ENCODE data around the gene TICAM2. TPM values are rescaled to one million over a fixed set of nuclear protein-coding genes. Genes with fewer than 3 reads are reported as not detected.
A peak's percentile ranks its signal among the peaks of the same experiment; 100 is the strongest.
"Not testable (repeated sequence)": the region's sequence is repeated elsewhere in the genome, so short reads cannot be mapped to it uniquely, and the experiment has no call there.

The TICAM2 gene, protein sequence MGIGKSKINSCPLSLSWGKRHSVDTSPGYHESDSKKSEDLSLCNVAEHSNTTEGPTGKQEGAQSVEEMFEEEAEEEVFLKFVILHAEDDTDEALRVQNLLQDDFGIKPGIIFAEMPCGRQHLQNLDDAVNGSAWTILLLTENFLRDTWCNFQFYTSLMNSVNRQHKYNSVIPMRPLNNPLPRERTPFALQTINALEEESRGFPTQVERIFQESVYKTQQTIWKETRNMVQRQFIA
- 4.2 TPM for polyA plus RNA-seq (2012; ENCODE audit: low read depth, missing spikeins)

DNA sequence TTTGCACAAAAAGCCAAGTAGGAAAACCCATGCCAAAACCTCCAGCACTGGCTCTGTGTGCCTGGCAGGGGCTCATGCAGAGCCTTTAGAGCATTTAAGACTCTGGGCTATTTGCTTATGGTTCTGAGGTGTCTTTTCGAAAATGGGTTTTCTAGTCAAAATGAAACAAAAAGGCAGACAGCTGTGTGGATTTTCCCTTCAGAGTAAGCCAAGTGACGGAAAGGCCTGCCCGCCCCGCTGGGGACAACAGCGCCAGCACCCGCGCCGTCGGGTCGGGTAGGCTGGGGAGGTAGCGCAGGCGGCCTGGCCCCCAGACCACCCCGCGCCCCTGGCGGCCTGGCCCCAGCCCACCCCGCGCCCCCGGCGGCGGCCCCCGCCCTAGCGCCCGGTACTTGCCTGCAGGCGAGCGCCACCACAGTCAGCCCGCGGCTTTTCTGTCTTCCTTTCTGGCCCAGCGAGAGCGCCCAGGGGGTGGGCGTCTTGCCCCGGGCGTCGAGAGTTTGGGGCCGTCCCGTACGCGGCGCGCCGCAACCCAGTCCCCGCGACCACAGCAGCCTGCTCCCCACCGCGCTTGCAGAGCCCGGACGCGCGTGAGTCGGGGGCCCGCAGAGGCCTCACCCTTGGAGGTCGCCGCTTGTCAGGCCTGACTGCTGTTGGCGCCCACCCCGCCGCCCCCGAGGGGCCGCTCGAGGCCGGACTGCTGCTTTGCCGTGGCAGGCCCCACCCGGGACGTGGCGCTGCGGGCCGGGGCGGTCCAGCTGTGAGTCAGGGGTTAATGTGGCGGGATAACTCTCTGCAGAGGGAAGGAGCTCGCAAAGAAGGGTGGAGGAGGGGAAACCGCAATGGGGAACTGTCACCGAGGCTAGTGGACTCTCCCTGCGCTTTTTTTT, at the start of gene TICAM2:
Gene TICAM2 (minus strand): TSS at position 779 of the 890 bp plus-strand sequence. CDS start 21,223 bp downstream, outside the sequence.
- FAIRE-seq (peak; percentile 88), DNase-seq (ENCODE audit: insufficient read length, low spot score) (peak; percentile 43)
- peak; percentile 61; the same call in 1 of the 2 replicates for TF ChIP-seq POLR2A (IDR thresholded peaks at IDR 0.05; ENCODE audit: low read depth, low read length)
- peak; percentile 70 for TF ChIP-seq SPI1 (IDR thresholded peaks at IDR 0.05; ENCODE audit: low read depth, low read length)
- peak; percentile 75; the same call in 1 of the 2 replicates for TF ChIP-seq POU2F2 (IDR thresholded peaks at IDR 0.05; ENCODE audit: low read depth, low read length)
- no peak for TF ChIP-seq PAX5 (IDR thresholded peaks at IDR 0.05; ENCODE audit: insufficient read depth, low read length, severe bottlenecking)
- TF ChIP-seq POLR2AphosphoS5 (IDR thresholded peaks at IDR 0.05; ENCODE audit: low read depth, low read length) = peak; percentile 38; the same call in 1 of the 2 replicates
- TF ChIP-seq TAF1 (IDR thresholded peaks at IDR 0.05; ENCODE audit: low read depth, low read length) = peak; percentile 29; the same call in 1 of the 2 replicates

DNA sequence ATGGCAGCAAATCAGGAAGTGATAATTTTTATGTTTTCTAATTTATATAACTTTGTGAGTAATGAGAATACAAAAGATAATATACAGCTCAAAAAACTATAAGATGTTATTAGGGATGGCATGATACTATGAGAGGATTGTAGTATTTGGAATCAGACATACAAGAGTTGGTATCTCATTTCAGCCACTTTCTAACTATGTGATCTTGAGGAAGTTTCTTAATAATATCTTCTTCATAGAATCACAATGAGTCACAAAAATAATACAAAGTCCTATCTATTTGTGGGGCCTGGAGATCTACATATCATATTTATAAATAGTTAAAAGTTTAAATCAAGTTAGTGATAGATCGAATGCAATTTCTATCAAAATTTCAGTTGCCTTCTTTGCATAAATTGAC, 47.3 kb upstream of the TICAM2 start:
- FAIRE-seq (no peak), DNase-seq (ENCODE audit: insufficient read length, low spot score) (no peak)
- no peak for TF ChIP-seq PAX5 (IDR thresholded peaks at IDR 0.05; ENCODE audit: insufficient read depth, low read length, severe bottlenecking)
- no peak for TF ChIP-seq POLR2AphosphoS5 (IDR thresholded peaks at IDR 0.05; ENCODE audit: low read depth, low read length)
- no peak for TF ChIP-seq SPI1 (IDR thresholded peaks at IDR 0.05; ENCODE audit: low read depth, low read length)
- no peak for TF ChIP-seq POLR2A (IDR thresholded peaks at IDR 0.05; ENCODE audit: low read depth, low read length)
- no peak for TF ChIP-seq TAF1 (IDR thresholded peaks at IDR 0.05; ENCODE audit: low read depth, low read length)
- TF ChIP-seq POU2F2 (IDR thresholded peaks at IDR 0.05; ENCODE audit: low read depth, low read length) = no peak

DNA sequence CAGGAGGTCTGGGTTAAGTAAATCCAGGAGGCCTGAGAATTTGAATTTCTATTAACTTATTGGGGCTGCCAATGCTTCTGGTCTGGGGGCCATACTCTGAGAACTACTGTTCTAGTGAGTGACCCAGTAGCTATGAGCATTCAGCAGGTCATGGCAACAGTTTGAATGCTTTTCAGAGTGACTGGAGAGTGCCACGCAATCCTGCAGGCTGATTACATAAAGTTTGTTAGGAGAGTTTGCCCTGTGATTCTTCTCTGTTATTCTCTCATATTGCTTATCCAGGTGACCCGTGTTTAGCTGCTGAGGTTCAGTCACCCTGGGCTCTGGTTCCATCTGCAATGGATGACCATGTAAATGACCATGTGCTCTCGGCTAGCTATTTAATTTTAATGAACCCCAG, 45.8 kb upstream of the TICAM2 start:
- TF ChIP-seq SPI1 (IDR thresholded peaks at IDR 0.05; ENCODE audit: low read depth, low read length) (no peak), POLR2A (IDR thresholded peaks at IDR 0.05; ENCODE audit: low read depth, low read length) (no peak), POLR2AphosphoS5 (IDR thresholded peaks at IDR 0.05; ENCODE audit: low read depth, low read length) (no peak), TAF1 (IDR thresholded peaks at IDR 0.05; ENCODE audit: low read depth, low read length) (no peak), PAX5 (IDR thresholded peaks at IDR 0.05; ENCODE audit: insufficient read depth, low read length, severe bottlenecking) (no peak), POU2F2 (IDR thresholded peaks at IDR 0.05; ENCODE audit: low read depth, low read length) (no peak)
- DNase-seq (ENCODE audit: insufficient read length, low spot score) = no peak
- no peak for FAIRE-seq

DNA sequence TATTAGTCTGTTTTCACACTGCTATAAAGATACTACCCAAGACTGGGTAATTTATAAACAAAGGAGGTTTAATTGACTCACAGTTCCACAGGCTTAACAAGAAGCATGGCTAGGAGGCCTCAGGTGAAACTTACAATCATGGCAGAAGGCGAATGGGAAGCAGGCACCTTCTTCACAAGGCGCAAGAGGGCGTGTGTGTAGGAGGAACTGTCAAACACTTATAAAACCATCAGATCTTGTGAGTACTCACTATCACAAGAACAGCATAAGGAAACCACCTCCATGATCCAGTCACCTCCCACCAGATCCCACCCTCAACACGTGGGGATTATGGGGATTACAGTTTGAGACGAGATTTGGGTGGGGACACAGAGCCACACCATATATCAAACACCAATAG, 43.1 kb upstream of the TICAM2 start:
- DNase-seq (ENCODE audit: insufficient read length, low spot score); FAIRE-seq: not testable (repeated sequence)

DNA sequence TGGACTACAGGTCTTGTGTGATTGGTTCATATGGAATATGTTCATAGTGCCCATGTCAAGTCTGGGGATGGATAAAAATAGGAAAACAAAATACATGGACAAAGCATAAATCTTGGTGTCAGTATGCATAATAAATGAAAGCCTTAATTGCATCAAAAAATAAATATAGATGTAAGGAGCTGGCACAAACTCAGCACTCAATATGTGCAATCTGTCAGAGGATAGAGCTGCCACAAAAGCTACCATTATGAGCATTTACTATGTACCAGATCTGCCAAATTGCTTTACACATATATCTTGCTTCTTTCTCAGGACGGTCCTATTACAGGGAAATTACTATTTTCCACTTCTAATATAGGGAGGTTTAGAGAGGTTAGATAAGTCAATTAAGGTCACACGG, 41.8 kb upstream of the TICAM2 start:
- TF ChIP-seq POU2F2 (IDR thresholded peaks at IDR 0.05; ENCODE audit: low read depth, low read length) (no peak), POLR2AphosphoS5 (IDR thresholded peaks at IDR 0.05; ENCODE audit: low read depth, low read length) (no peak), SPI1 (IDR thresholded peaks at IDR 0.05; ENCODE audit: low read depth, low read length) (no peak), TAF1 (IDR thresholded peaks at IDR 0.05; ENCODE audit: low read depth, low read length) (no peak), PAX5 (IDR thresholded peaks at IDR 0.05; ENCODE audit: insufficient read depth, low read length, severe bottlenecking) (no peak), POLR2A (IDR thresholded peaks at IDR 0.05; ENCODE audit: low read depth, low read length) (no peak)
- DNase-seq (ENCODE audit: insufficient read length, low spot score) (no peak), FAIRE-seq (no peak)

DNA sequence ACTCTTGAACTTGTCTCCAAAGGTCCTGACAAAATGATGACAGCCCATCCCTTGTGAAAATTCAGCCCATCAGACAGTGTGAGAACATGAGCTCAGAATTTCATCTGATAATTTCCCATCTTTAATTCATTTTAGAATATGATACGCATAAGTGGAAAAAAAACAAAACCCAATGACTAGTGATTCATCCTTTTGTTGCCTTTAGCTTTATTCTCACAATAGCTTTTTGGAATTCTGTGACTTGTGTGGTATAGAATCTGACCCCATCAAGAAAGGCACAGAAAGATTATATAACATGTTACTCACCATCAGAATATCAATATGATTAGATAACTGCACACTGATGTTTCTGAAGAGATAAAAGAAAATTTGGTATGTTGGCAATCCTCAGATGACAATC, 39.7 kb upstream of the TICAM2 start:
- no peak for TF ChIP-seq TAF1 (IDR thresholded peaks at IDR 0.05; ENCODE audit: low read depth, low read length)
- TF ChIP-seq PAX5 (IDR thresholded peaks at IDR 0.05; ENCODE audit: insufficient read depth, low read length, severe bottlenecking) = no peak
- no peak for TF ChIP-seq POU2F2 (IDR thresholded peaks at IDR 0.05; ENCODE audit: low read depth, low read length)
- no peak for TF ChIP-seq POLR2A (IDR thresholded peaks at IDR 0.05; ENCODE audit: low read depth, low read length)
- no peak for TF ChIP-seq POLR2AphosphoS5 (IDR thresholded peaks at IDR 0.05; ENCODE audit: low read depth, low read length)
- TF ChIP-seq SPI1 (IDR thresholded peaks at IDR 0.05; ENCODE audit: low read depth, low read length) = no peak

DNA sequence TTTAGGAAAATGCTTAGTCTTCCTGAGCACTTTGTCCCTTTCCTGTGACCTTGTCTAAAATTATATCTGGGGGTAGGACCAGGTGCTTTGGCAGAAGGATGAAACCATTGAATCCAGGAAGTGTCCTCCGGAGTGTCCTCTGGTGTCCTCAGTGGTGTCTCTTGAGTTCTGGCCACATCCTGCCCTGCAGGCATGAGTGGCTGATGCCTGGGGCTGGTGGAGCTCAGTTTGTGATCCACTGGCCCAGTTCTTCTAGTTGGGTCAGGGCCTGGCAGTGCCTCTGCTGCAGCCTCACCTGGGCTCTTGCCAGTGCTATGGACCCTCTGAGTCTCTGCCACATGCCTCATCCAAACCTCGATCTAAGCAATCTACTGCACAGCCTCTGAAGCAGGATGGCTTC, 38.0 kb upstream of the TICAM2 start:
- FAIRE-seq (no peak), DNase-seq (ENCODE audit: insufficient read length, low spot score) (no peak)
- TF ChIP-seq TAF1 (IDR thresholded peaks at IDR 0.05; ENCODE audit: low read depth, low read length) (no peak), POU2F2 (IDR thresholded peaks at IDR 0.05; ENCODE audit: low read depth, low read length) (no peak), PAX5 (IDR thresholded peaks at IDR 0.05; ENCODE audit: insufficient read depth, low read length, severe bottlenecking) (no peak), POLR2A (IDR thresholded peaks at IDR 0.05; ENCODE audit: low read depth, low read length) (no peak), SPI1 (IDR thresholded peaks at IDR 0.05; ENCODE audit: low read depth, low read length) (no peak), POLR2AphosphoS5 (IDR thresholded peaks at IDR 0.05; ENCODE audit: low read depth, low read length) (no peak)

More for the DNA sequence above, 39.7 kb upstream of the TICAM2 start:
- DNase-seq (ENCODE audit: insufficient read length, low spot score) (no peak), FAIRE-seq (no peak)

DNA sequence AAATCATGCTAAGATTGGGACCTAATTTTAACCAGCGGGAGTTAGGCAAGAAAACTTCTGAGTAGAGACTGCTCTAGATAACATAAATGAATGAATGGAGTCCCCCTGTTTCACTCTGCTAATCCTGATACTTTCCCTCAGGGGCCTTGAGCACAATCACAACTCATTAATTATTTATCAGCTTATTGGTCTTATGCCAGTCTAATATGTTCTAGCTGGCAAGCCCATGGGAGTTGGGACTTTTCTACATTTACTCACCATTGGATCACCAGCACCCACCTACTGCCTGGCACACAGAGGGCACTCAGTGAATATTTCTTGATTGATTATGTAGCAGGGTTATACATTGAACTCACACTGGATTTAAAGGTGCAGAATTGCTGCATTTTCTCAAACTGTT, 37.1 kb upstream of the TICAM2 start:
- DNase-seq (ENCODE audit: insufficient read length, low spot score) = no peak
- no peak for FAIRE-seq
- TF ChIP-seq POLR2A (IDR thresholded peaks at IDR 0.05; ENCODE audit: low read depth, low read length) (no peak), TAF1 (IDR thresholded peaks at IDR 0.05; ENCODE audit: low read depth, low read length) (no peak), PAX5 (IDR thresholded peaks at IDR 0.05; ENCODE audit: insufficient read depth, low read length, severe bottlenecking) (no peak), POLR2AphosphoS5 (IDR thresholded peaks at IDR 0.05; ENCODE audit: low read depth, low read length) (no peak), SPI1 (IDR thresholded peaks at IDR 0.05; ENCODE audit: low read depth, low read length) (no peak), POU2F2 (IDR thresholded peaks at IDR 0.05; ENCODE audit: low read depth, low read length) (no peak)

DNA sequence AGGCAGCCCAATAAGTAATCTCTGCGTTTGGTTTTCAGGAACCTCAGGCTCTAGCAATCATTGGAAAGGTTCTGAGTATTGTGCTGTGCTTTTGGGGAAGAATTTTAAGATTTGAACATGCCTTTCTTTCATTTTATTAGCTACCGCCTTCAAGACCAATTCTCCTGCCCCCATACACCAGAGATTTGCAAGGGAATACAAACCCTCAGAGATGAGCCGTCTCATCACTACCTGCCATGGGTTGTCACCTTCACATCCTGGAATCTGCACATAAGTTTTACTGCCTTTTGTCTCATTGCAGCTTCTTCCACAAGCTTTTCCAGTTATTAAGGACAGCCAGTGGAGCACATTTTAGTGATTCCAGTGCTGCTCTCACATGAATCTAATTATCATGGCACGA, 35.2 kb upstream of the TICAM2 start:
- TF ChIP-seq POU2F2 (IDR thresholded peaks at IDR 0.05; ENCODE audit: low read depth, low read length) (no peak), POLR2A (IDR thresholded peaks at IDR 0.05; ENCODE audit: low read depth, low read length) (no peak), SPI1 (IDR thresholded peaks at IDR 0.05; ENCODE audit: low read depth, low read length) (no peak), TAF1 (IDR thresholded peaks at IDR 0.05; ENCODE audit: low read depth, low read length) (no peak)
- DNase-seq (ENCODE audit: insufficient read length, low spot score) (no peak), FAIRE-seq (no peak)
